ENCODE data around the gene PARD6B.
A peak's percentile ranks its signal among the peaks of the same experiment; 100 is the strongest.
"Not testable (repeated sequence)": the region's sequence is repeated elsewhere in the genome, so short reads cannot be mapped to it uniquely, and the experiment has no call there.

Gene PARD6B

DNA sequence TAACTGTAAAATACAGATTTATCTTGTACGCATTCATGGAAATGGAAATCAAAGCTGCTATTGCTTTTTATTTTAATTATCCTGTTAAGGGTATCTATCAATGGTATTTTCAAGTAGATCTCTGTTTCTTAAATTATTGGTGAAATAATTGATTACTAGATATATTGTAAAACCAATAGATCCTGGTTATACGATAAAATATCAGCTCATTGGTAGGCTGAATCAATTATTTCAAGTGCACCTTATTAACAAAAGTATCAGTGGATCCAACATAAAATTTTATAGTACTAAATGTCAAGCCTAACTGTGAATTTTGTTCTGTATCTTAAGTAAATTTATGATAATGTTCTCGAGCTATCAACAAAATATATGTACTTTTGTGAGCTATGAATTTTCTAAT is 21.8 kb downstream of the PARD6B start:
- no peaks in the 10 kb centered on the region for H3K9me3 ChIP-seq (ENCODE audit: control insufficient read depth, low read length)
- H3K27ac ChIP-seq (ENCODE audit: low read depth, low read length, severe bottlenecking) = no peak overlapping the region
- no peak overlapping the region for H3K4me3 ChIP-seq (ENCODE audit: extremely low read depth, insufficient read depth, low read length, poor library complexity, severe bottlenecking)
- no CpG with 5 or more reads among the region's 3 CpGs for WGBS, 2 experiments (ENCODE audit: insufficient coverage in 2 of 2)
- peaks cover 2% of the 10 kb centered on the region for H3K4me1 ChIP-seq (ENCODE audit: control insufficient read depth, insufficient read depth, low read length, poor library complexity, severe bottlenecking)
- peaks cover 28% of the 10 kb centered on the region for H3K36me3 ChIP-seq (ENCODE audit: control insufficient read depth, insufficient read depth, low read length)

DNA sequence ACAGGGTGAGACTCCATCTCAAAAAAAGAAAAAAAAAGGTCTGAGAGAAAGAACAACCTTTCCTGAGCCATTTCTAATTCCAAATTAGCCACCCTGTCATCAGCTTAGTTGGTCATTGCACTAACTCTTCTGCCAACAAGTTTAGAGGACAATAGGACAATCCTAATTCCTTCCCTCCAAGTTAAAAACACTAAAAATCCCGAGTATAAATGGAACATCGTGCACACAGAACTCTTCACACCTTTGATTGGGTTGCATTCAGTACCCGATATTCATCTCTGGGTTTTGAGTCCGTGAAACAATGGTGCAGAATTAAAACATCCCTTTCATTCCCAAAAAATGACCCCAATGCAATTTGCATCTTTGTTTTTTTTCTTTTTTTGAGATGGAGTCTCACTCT is 23.0 kb downstream of the PARD6B start:
- peaks cover 21% of the 10 kb centered on the region for H3K36me3 ChIP-seq (ENCODE audit: control insufficient read depth, insufficient read depth, low read length)
- no peak overlapping the region for H3K4me3 ChIP-seq (ENCODE audit: extremely low read depth, insufficient read depth, low read length, poor library complexity, severe bottlenecking)
- no peaks in the 10 kb centered on the region for H3K4me1 ChIP-seq (ENCODE audit: control insufficient read depth, insufficient read depth, low read length, poor library complexity, severe bottlenecking)
- H3K9me3 ChIP-seq (ENCODE audit: control insufficient read depth, low read length) = no peaks in the 10 kb centered on the region
- no peak overlapping the region for H3K27ac ChIP-seq (ENCODE audit: low read depth, low read length, severe bottlenecking)
- 89 to 93% methylated on average over 3 to 4 of the region's 4 CpGs for WGBS, 2 experiments (ENCODE audit: insufficient coverage in 2 of 2)

DNA sequence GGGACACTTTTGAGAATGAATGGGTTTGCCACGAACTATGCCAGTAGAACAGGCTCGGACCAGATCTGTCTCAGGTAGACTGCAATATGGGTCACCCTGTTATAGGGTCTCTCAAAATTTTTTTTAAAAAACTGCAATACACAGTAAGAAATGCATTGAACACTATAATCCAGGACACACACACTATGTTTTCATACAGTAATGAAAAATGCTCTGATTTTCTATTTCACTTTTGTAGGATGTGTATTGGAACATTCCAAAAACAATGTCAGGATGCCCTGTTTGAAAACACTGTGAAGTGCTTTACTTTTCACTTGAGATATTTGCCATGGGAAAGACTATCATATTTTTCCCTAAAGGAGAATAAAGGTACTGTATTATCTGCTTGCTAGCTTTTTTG is 25.1 kb downstream of the PARD6B start:
- WGBS, 2 experiments (ENCODE audit: insufficient coverage in 2 of 2) = 94 to 100% methylated on average over 1 to 2 of the region's 2 CpGs
- H3K4me3 ChIP-seq (ENCODE audit: extremely low read depth, insufficient read depth, low read length, poor library complexity, severe bottlenecking) = no peak overlapping the region
- peaks cover 3% of the 10 kb centered on the region for H3K36me3 ChIP-seq (ENCODE audit: control insufficient read depth, insufficient read depth, low read length)
- H3K4me1 ChIP-seq (ENCODE audit: control insufficient read depth, insufficient read depth, low read length, poor library complexity, severe bottlenecking) = peaks cover 3% of the 10 kb centered on the region
- no peaks in the 10 kb centered on the region for H3K9me3 ChIP-seq (ENCODE audit: control insufficient read depth, low read length)
- H3K27ac ChIP-seq (ENCODE audit: low read depth, low read length, severe bottlenecking) = no peak overlapping the region

GRCh38 chr20:50758469-50758868 is 27.1 kb downstream of the PARD6B start:
- 91 to 92% methylated on average over 4 to 5 of the region's 5 CpGs for WGBS, 2 experiments (ENCODE audit: insufficient coverage in 2 of 2)
- Histone ChIP-seq H3K36me3 (ENCODE audit: control insufficient read depth, insufficient read depth, low read length) (no peaks in the 10 kb centered on the region), H3K4me1 (ENCODE audit: control insufficient read depth, insufficient read depth, low read length, poor library complexity, severe bottlenecking) (peaks cover 18% of the 10 kb centered on the region), H3K4me3 (ENCODE audit: extremely low read depth, insufficient read depth, low read length, poor library complexity, severe bottlenecking) (no peak overlapping the region), H3K9me3 (ENCODE audit: control insufficient read depth, low read length) (no peaks in the 10 kb centered on the region), H3K27ac (ENCODE audit: low read depth, low read length, severe bottlenecking) (no peak overlapping the region)

GRCh38 chr20:50758992-50759391 is 27.6 kb downstream of the PARD6B start:
- peaks cover 18% of the 10 kb centered on the region for H3K4me1 ChIP-seq (ENCODE audit: control insufficient read depth, insufficient read depth, low read length, poor library complexity, severe bottlenecking)
- WGBS, 2 experiments (ENCODE audit: insufficient coverage in 2 of 2) = 100% methylated on average over 2 to 3 of the region's 3 CpGs

DNA sequence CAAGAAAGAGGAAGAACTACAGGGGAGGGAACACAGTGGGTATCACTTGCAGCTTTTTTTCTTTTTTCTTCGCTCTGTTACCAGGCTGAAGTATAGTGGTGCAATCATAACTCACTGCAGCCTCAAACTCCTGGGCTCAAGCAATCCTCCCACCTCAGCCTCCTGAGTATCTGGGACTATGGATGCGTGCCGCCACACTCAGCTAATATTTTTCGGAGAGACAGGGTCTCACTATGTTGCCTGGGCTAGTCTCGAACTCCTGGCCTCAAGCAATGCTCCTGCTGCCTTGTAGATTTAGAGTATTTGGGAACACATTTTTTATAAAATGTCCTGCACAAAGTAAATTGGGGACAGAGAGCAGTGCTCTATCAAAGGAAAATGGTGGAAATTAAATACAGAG is 28.3 kb downstream of the PARD6B start:
- no peak overlapping the region for H3K4me3 ChIP-seq (ENCODE audit: extremely low read depth, insufficient read depth, low read length, poor library complexity, severe bottlenecking)
- H3K36me3 ChIP-seq (ENCODE audit: control insufficient read depth, insufficient read depth, low read length) = no peaks in the 10 kb centered on the region
- 86 to 93% methylated on average over 3 to 4 of the region's 5 CpGs for WGBS, 2 experiments (ENCODE audit: insufficient coverage in 2 of 2)
- no peak overlapping the region for H3K27ac ChIP-seq (ENCODE audit: low read depth, low read length, severe bottlenecking)
- H3K4me1 ChIP-seq (ENCODE audit: control insufficient read depth, insufficient read depth, low read length, poor library complexity, severe bottlenecking) = peaks cover 18% of the 10 kb centered on the region
- no peaks in the 10 kb centered on the region for H3K9me3 ChIP-seq (ENCODE audit: control insufficient read depth, low read length)

More at GRCh38 chr20:50758992-50759391, 27.6 kb downstream of the PARD6B start:
- no peak overlapping the region for H3K4me3 ChIP-seq (ENCODE audit: extremely low read depth, insufficient read depth, low read length, poor library complexity, severe bottlenecking)
- no peaks in the 10 kb centered on the region for H3K9me3 ChIP-seq (ENCODE audit: control insufficient read depth, low read length)
- H3K27ac ChIP-seq (ENCODE audit: low read depth, low read length, severe bottlenecking) = no peak overlapping the region
- H3K36me3 ChIP-seq (ENCODE audit: control insufficient read depth, insufficient read depth, low read length) = no peaks in the 10 kb centered on the region

DNA sequence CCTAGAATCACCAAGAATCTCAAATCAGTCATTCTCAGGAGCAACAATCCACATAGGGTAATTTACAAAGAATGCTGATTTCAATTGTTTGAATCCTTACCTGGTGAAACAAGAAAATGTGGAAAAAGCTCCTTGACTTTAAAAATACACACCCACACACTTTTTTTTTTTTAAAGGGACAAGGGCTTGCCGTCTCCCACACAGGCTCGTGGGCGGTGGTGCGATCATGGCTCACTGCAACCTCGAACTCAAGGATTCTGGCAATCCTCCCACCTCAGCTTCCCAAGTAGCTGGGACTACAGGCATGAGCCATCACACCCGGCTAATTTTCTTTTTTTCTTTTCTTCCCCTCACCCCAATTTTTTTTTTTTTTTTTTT is 30.7 kb downstream of the PARD6B start:
- Histone ChIP-seq H3K27ac (ENCODE audit: low read depth, low read length, severe bottlenecking) (peak overlapping the region; percentile 76), H3K4me3 (ENCODE audit: extremely low read depth, insufficient read depth, low read length, poor library complexity, severe bottlenecking) (no peak overlapping the region), H3K4me1 (ENCODE audit: control insufficient read depth, insufficient read depth, low read length, poor library complexity, severe bottlenecking) (peaks cover 18% of the 10 kb centered on the region), H3K36me3 (ENCODE audit: control insufficient read depth, insufficient read depth, low read length) (no peaks in the 10 kb centered on the region), H3K9me3 (ENCODE audit: control insufficient read depth, low read length) (no peaks in the 10 kb centered on the region)
- 91 to 98% methylated on average over 5 of the region's 6 CpGs for WGBS, 2 experiments (ENCODE audit: insufficient coverage in 2 of 2)

GRCh38 chr20:50762435-50763220 is 31.2 kb downstream of the PARD6B start:
- Histone ChIP-seq H3K36me3 (ENCODE audit: control insufficient read depth, insufficient read depth, low read length) (no peaks in the 10 kb centered on the region), H3K9me3 (ENCODE audit: control insufficient read depth, low read length) (no peaks in the 10 kb centered on the region), H3K4me1 (ENCODE audit: control insufficient read depth, insufficient read depth, low read length, poor library complexity, severe bottlenecking) (peaks cover 22% of the 10 kb centered on the region), H3K27ac (ENCODE audit: low read depth, low read length, severe bottlenecking) (peak overlapping the region; percentile 76), H3K4me3 (ENCODE audit: extremely low read depth, insufficient read depth, low read length, poor library complexity, severe bottlenecking) (no peak overlapping the region)
- WGBS, 2 experiments (ENCODE audit: insufficient coverage in 2 of 2) = 88 to 90% methylated on average over 10 to 11 of the region's 12 CpGs

- peaks cover 25% of the 10 kb centered on the region for H3K4me1 ChIP-seq (ENCODE audit: control insufficient read depth, insufficient read depth, low read length, poor library complexity, severe bottlenecking)
- not testable (repeated sequence) for H3K9me3 ChIP-seq (ENCODE audit: control insufficient read depth, low read length); H3K27ac ChIP-seq (ENCODE audit: low read depth, low read length, severe bottlenecking); H3K36me3 ChIP-seq (ENCODE audit: control insufficient read depth, insufficient read depth, low read length); H3K4me3 ChIP-seq (ENCODE audit: extremely low read depth, insufficient read depth, low read length, poor library complexity, severe bottlenecking)
- whole genome bisulfite sequencing, 2 experiments (ENCODE audit: insufficient coverage in 2 of 2) = 93 to 94% methylated on average over 20 of the region's 20 CpGs
Measured at GRCh38 chr20:50763550-50764458, 32.4 kb downstream of the PARD6B start.

DNA sequence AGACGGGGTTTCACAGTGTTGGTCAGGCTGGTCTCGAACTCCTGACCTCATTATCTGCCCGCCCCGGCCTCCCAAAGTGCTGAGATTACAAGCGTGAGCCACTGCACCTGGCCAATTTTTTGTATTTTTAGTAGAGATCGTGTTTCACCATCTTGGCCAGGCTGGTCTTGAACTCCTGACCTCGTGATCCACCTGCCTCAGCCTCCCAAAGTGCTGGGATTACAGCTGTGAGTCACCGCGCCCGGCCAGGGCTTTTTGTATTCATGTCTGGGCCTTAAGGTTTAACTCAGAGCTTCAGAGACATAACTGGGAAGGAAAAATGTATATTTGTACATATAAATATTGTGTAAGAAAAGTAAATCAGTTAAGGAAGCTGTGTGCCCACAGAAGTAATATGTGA is 33.9 kb downstream of the PARD6B start:
- H3K9me3 ChIP-seq (ENCODE audit: control insufficient read depth, low read length); H3K4me3 ChIP-seq (ENCODE audit: extremely low read depth, insufficient read depth, low read length, poor library complexity, severe bottlenecking); H3K27ac ChIP-seq (ENCODE audit: low read depth, low read length, severe bottlenecking); H3K36me3 ChIP-seq (ENCODE audit: control insufficient read depth, insufficient read depth, low read length): not testable (repeated sequence)
- peaks cover 25% of the 10 kb centered on the region for H3K4me1 ChIP-seq (ENCODE audit: control insufficient read depth, insufficient read depth, low read length, poor library complexity, severe bottlenecking)
- WGBS, 2 experiments (ENCODE audit: insufficient coverage in 2 of 2) = 94 to 95% methylated on average over 7 to 10 of the region's 10 CpGs
